Epithelial cell of prostate (primary cell): ENCODE results near the gene USO1.
"Not testable (repeated sequence)": the region's sequence is repeated elsewhere in the genome, so short reads cannot be mapped to it uniquely, and the experiment has no call there.

Source experiments
- DNase-seq: peaks from one replicate; pipeline ENCODE4 v3.0.0-alpha.2; 2011; ENCODE audit warnings: low read depth, low spot score
- H3K27ac ChIP-seq: fragments of 450-650 bp; 2 replicates; pipeline ENCODE4 v1.5.1; 2017; ENCODE audit warnings: mild to moderate bottlenecking

The USO1 gene

GRCh38 chr4:75830906-75831305 lies 106.5 kb downstream of the USO1 start:
- no peak for DNase-seq
- H3K27ac ChIP-seq, result no peak overlapping the region

GRCh38 chr4:75831856-75832405 lies 107.6 kb downstream of the USO1 start:
- DNase-seq, result no peak
- H3K27ac ChIP-seq, result no peak overlapping the region

GRCh38 chr4:75834095-75834771 lies 109.9 kb downstream of the USO1 start:
- no peak overlapping the region for H3K27ac ChIP-seq
- DNase-seq, result no peak

GRCh38 chr4:75834772-75835154 lies 110.4 kb downstream of the USO1 start:
- DNase-seq, result no peak
- H3K27ac ChIP-seq, result no peak overlapping the region

GRCh38 chr4:75841641-75842520 lies 117.5 kb downstream of the USO1 start:
- no peak for DNase-seq
- no peak overlapping the region for H3K27ac ChIP-seq

- DNase-seq, result no peak
- no peak overlapping the region for H3K27ac ChIP-seq
Measured at GRCh38 chr4:75843596-75843995, 119.2 kb downstream of the USO1 start.

GRCh38 chr4:75844151-75844662 lies 119.8 kb downstream of the USO1 start:
- DNase-seq, result no peak
- no peak overlapping the region for H3K27ac ChIP-seq

GRCh38 chr4:75845992-75846391 lies 121.6 kb downstream of the USO1 start:
- no peak overlapping the region for H3K27ac ChIP-seq
- no peak for DNase-seq

- not testable (repeated sequence) for H3K27ac ChIP-seq
- DNase-seq, result peak; percentile 29
Measured at GRCh38 chr4:75848171-75848760, 123.9 kb downstream of the USO1 start.

- H3K27ac ChIP-seq, result no peak overlapping the region
- DNase-seq, result no peak
Measured at GRCh38 chr4:75848891-75849290, 124.5 kb downstream of the USO1 start.

GRCh38 chr4:75849461-75849860 lies 125.1 kb downstream of the USO1 start:
- DNase-seq, result no peak
- no peak overlapping the region for H3K27ac ChIP-seq

- no peak for DNase-seq
- H3K27ac ChIP-seq, result no peak overlapping the region
Measured at GRCh38 chr4:75858721-75859120, 134.3 kb downstream of the USO1 start.

GRCh38 chr4:75860606-75861005 lies 136.2 kb downstream of the USO1 start:
- H3K27ac ChIP-seq, result no peak overlapping the region
- DNase-seq, result no peak
